ENCODE results near the gene RALGPS1.
"Not testable (repeated sequence)": the region's sequence is repeated elsewhere in the genome, so short reads cannot be mapped to it uniquely, and the experiment has no call there.

Gene RALGPS1

GRCh38 chr9:127167560-127168326 lies 253.2 kb downstream of the RALGPS1 start:
- intact Hi-C loops (cut with micrococcal nuclease), result no loop called here
- Mint-ChIP-seq H3K27me3 (peaks cover 10% of the 10 kb centered on the region), H3K4me1 (ENCODE audit: low read depth) (peaks cover 9% of the 10 kb centered on the region), H3K4me3 (no peak overlapping the region), H3K36me3 (ENCODE audit: low read depth) (no peaks in the 10 kb centered on the region), H3K9me3 (no peaks in the 10 kb centered on the region), H3K27ac (no peak overlapping the region)

- H3K27me3 Mint-ChIP-seq, result peaks cover 8% of the 10 kb centered on the region
- intact Hi-C loops (cut with micrococcal nuclease), result no loop called here
These were observed 254.4 kb downstream of the RALGPS1 start for GRCh38 chr9:127168756-127169574.

GRCh38 chr9:127169575-127169883 lies 254.9 kb downstream of the RALGPS1 start:
- H3K27me3 Mint-ChIP-seq, result peaks cover 8% of the 10 kb centered on the region
- no peaks in the 10 kb centered on the region for H3K36me3 Mint-ChIP-seq (ENCODE audit: low read depth)
- intact Hi-C loops (cut with micrococcal nuclease), result no loop called here
- no peak overlapping the region for H3K4me3 Mint-ChIP-seq
- no peaks in the 10 kb centered on the region for H3K9me3 Mint-ChIP-seq
- H3K27ac Mint-ChIP-seq, result no peak overlapping the region
- H3K4me1 Mint-ChIP-seq (ENCODE audit: low read depth), result no peaks in the 10 kb centered on the region

More at GRCh38 chr9:127168756-127169574, 254.4 kb downstream of the RALGPS1 start:
- Mint-ChIP-seq H3K9me3 (no peaks in the 10 kb centered on the region), H3K27ac (no peak overlapping the region), H3K4me1 (ENCODE audit: low read depth) (no peaks in the 10 kb centered on the region), H3K4me3 (no peak overlapping the region), H3K36me3 (ENCODE audit: low read depth) (no peaks in the 10 kb centered on the region)

GRCh38 chr9:127170103-127170502 lies 255.5 kb downstream of the RALGPS1 start:
- Mint-ChIP-seq H3K27me3 (peaks cover 8% of the 10 kb centered on the region), H3K4me3 (no peak overlapping the region), H3K36me3 (ENCODE audit: low read depth) (no peaks in the 10 kb centered on the region), H3K27ac (no peak overlapping the region), H3K9me3 (no peaks in the 10 kb centered on the region), H3K4me1 (ENCODE audit: low read depth) (no peaks in the 10 kb centered on the region)
- intact Hi-C loops (cut with micrococcal nuclease), result no loop called here

- Mint-ChIP-seq H3K36me3 (ENCODE audit: low read depth) (no peaks in the 10 kb centered on the region), H3K27ac (no peak overlapping the region), H3K4me3 (no peak overlapping the region), H3K9me3 (no peaks in the 10 kb centered on the region), H3K4me1 (ENCODE audit: low read depth) (no peaks in the 10 kb centered on the region), H3K27me3 (peaks cover 8% of the 10 kb centered on the region)
- intact Hi-C loops (cut with micrococcal nuclease), result no loop called here
These were observed 256.1 kb downstream of the RALGPS1 start for GRCh38 chr9:127170652-127171051.

- H3K9me3 Mint-ChIP-seq; H3K4me3 Mint-ChIP-seq; H3K4me1 Mint-ChIP-seq (ENCODE audit: low read depth); H3K27ac Mint-ChIP-seq; intact Hi-C loops (cut with micrococcal nuclease); H3K27me3 Mint-ChIP-seq; H3K36me3 Mint-ChIP-seq (ENCODE audit: low read depth): not testable (repeated sequence)
These were observed 256.8 kb downstream of the RALGPS1 start for GRCh38 chr9:127171348-127171747.

- H3K9me3 Mint-ChIP-seq, result no peaks in the 10 kb centered on the region
- H3K27ac Mint-ChIP-seq, result no peak overlapping the region
- intact Hi-C loops (cut with micrococcal nuclease), result no loop called here
- H3K27me3 Mint-ChIP-seq, result peaks cover 2% of the 10 kb centered on the region
- no peak overlapping the region for H3K4me3 Mint-ChIP-seq
- H3K36me3 Mint-ChIP-seq (ENCODE audit: low read depth), result no peaks in the 10 kb centered on the region
- peaks cover 2% of the 10 kb centered on the region for H3K4me1 Mint-ChIP-seq (ENCODE audit: low read depth)
These were observed 257.6 kb downstream of the RALGPS1 start for GRCh38 chr9:127172066-127172707.

GRCh38 chr9:127173063-127173462 lies 258.5 kb downstream of the RALGPS1 start:
- Mint-ChIP-seq H3K27ac (no peak overlapping the region), H3K4me1 (ENCODE audit: low read depth) (peaks cover 6% of the 10 kb centered on the region), H3K36me3 (ENCODE audit: low read depth) (no peaks in the 10 kb centered on the region), H3K4me3 (no peak overlapping the region), H3K27me3 (peaks cover 2% of the 10 kb centered on the region), H3K9me3 (no peaks in the 10 kb centered on the region)
- intact Hi-C loops (cut with micrococcal nuclease), result no loop called here

- Mint-ChIP-seq H3K27ac (no peak overlapping the region), H3K9me3 (no peaks in the 10 kb centered on the region), H3K4me1 (ENCODE audit: low read depth) (peaks cover 13% of the 10 kb centered on the region), H3K36me3 (ENCODE audit: low read depth) (no peaks in the 10 kb centered on the region), H3K4me3 (no peak overlapping the region), H3K27me3 (peaks cover 2% of the 10 kb centered on the region)
- intact Hi-C loops (cut with micrococcal nuclease), result no loop called here
These were observed 260.1 kb downstream of the RALGPS1 start for GRCh38 chr9:127174386-127175318.

GRCh38 chr9:127175319-127175715 lies 260.7 kb downstream of the RALGPS1 start:
- no peaks in the 10 kb centered on the region for H3K9me3 Mint-ChIP-seq
- H3K27me3 Mint-ChIP-seq, result peaks cover 2% of the 10 kb centered on the region
- peaks cover 13% of the 10 kb centered on the region for H3K4me1 Mint-ChIP-seq (ENCODE audit: low read depth)
- intact Hi-C loops (cut with micrococcal nuclease), result no loop called here
- H3K4me3 Mint-ChIP-seq, result no peak overlapping the region
- H3K36me3 Mint-ChIP-seq (ENCODE audit: low read depth), result no peaks in the 10 kb centered on the region
- no peak overlapping the region for H3K27ac Mint-ChIP-seq

GRCh38 chr9:127175764-127176163 lies 261.2 kb downstream of the RALGPS1 start:
- peaks cover 2% of the 10 kb centered on the region for H3K27me3 Mint-ChIP-seq
- no peaks in the 10 kb centered on the region for H3K36me3 Mint-ChIP-seq (ENCODE audit: low read depth)
- H3K9me3 Mint-ChIP-seq, result no peaks in the 10 kb centered on the region
- intact Hi-C loops (cut with micrococcal nuclease), result no loop called here
- H3K4me1 Mint-ChIP-seq (ENCODE audit: low read depth), result peaks cover 13% of the 10 kb centered on the region
- no peak overlapping the region for H3K27ac Mint-ChIP-seq
- no peak overlapping the region for H3K4me3 Mint-ChIP-seq

GRCh38 chr9:127176631-127177030 lies 262.0 kb downstream of the RALGPS1 start:
- Mint-ChIP-seq H3K4me1 (ENCODE audit: low read depth) (peaks cover 13% of the 10 kb centered on the region), H3K27ac (no peak overlapping the region), H3K27me3 (peaks cover 2% of the 10 kb centered on the region), H3K36me3 (ENCODE audit: low read depth) (no peaks in the 10 kb centered on the region), H3K9me3 (no peaks in the 10 kb centered on the region), H3K4me3 (no peak overlapping the region)
- intact Hi-C loops (cut with micrococcal nuclease), result no loop called here

- no peak overlapping the region for H3K4me3 Mint-ChIP-seq
- H3K27me3 Mint-ChIP-seq, result peaks cover 2% of the 10 kb centered on the region
- H3K4me1 Mint-ChIP-seq (ENCODE audit: low read depth), result peaks cover 13% of the 10 kb centered on the region
- H3K36me3 Mint-ChIP-seq (ENCODE audit: low read depth), result no peaks in the 10 kb centered on the region
- intact Hi-C loops (cut with micrococcal nuclease), result no loop called here
- no peak overlapping the region for H3K27ac Mint-ChIP-seq
- H3K9me3 Mint-ChIP-seq, result no peaks in the 10 kb centered on the region
These were observed 262.6 kb downstream of the RALGPS1 start for GRCh38 chr9:127177231-127177630.
